NCI-H345 treated with DMSO at 0.1 percent for 48 hours (cell line): ENCODE results near the gene RSPRY1.
"Not testable (repeated sequence)": the region's sequence is repeated elsewhere in the genome, so short reads cannot be mapped to it uniquely, and the experiment has no call there.

Source experiments
- DNase-seq: peaks from one replicate; lab custom pipeline; 2025; ENCODE audit not compliant: unreplicated experiment; lab: John Stamatoyannopoulos, UW

Gene RSPRY1

GRCh38 chr16:57185446-57185944 is 634 bp upstream of the RSPRY1 start:
- DNase-seq, result no peak

- DNase-seq, result no peak
These were observed 1.0 kb downstream of the RSPRY1 start for GRCh38 chr16:57186872-57187854.

DNA sequence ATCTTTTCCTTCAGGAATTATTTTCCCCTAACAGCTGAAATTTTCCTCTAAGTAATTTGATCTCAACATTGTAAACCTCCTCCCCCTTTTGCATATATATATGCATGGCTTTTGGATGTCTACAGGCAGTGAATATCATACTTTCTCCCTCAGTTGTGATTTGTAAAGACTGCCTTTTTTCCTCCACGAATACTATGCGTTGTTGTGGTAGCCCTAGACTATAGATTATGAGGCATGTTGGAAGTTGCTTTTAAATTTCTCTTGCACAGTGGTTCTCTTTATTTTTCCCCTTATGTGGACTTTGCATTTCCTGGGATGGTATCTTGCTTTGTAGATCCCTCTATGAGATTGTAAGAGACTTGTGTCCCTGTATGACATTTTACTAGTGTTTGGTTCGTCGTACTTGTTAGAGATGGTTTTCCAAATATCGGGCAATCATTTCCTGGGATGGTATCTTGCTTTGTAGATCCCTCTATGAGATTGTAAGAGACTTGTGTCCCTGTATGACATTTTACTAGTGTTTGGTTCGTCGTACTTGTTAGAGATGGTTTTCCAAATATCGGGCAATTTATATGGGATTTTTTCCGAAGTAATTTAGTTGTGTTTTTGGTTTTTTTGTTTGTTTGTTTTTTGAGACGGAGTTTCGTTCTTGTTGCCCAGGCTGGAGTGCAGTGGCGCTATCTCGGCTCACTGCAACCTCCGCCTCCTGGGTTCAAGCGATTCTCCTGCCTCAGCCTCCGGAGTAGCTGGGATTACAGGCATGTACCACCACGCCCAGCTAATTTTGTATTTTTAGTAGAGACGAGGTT is 2.0 kb downstream of the RSPRY1 start:
- DNase-seq, result not testable (repeated sequence)

DNA sequence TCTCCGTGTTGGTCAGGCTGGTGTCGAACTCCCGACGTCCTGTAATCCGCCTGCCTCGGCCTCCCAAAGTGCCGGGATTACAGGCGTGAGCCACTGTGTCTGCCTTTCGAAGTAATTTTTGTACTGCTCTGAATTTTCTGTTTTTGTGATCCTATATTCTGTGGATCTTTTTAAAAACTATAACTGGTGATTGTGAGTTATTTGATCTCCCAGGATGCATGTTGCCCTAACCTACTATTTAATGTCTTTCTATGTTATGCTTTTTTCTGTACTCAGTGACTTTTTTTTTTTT is 2.5 kb downstream of the RSPRY1 start:
- no peak for DNase-seq

DNA sequence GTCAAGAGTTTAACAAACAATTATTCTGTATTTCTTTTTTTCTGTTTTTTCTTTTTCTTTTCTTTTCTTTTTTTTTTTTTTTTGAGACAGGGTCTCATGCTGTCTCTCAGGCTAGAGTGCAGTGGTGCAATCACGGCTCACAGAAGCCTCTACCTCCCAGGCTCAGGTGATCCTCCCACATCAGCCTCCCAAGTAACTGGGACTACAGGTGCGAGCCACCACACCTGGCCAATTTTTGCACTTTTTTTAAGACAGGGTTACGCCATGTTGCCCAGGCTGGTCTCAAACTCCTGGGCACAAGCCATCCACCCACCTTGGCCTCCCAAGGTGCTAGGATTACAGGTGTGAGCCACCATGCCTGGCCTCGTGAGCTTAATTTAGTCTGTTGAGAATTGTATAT is 3.4 kb downstream of the RSPRY1 start:
- not testable (repeated sequence) for DNase-seq

DNA sequence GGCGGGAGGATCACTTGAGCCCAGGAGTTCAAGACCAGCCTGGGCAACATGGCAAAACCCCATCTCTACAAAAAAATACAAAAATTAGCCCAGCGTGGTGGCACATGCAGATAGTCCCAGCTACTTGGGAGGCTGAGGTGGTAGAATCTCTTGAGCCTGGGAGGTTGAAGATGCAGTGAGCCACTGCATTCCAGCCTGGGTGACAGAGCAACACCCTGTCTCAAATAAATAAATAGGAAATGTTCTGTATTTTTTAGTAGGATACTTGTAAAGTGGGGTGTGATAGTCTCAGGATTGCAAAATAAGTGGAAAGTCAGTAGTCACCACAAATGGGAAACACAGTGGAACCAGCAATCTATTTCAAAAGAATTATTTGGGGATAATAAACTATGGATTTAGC is 4.0 kb downstream of the RSPRY1 start:
- no peak for DNase-seq

DNA sequence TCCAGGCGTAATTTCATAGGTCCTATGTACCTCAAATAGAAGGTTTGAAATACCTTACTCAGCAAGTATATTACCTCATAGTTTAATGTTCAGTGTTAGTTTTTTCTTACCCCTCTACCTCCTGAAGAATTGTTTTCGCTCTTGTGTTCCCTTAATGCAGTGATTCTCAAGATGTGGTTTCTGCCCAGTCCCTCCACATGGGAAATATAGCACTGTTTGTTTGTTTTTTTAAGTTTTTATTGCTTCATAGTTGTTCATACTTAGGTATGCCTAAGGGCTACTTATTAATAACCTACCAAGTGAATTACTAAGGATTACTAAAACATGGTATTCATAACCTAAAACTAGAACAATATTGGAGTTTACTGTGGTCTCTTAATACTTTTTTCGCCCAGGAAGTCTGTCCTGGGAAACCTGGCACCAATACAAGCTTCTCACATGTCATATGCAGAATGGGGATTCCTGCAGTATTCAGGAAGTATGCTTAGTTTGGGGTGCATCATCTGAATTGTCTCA is 5.0 kb downstream of the RSPRY1 start:
- DNase-seq, result no peak

DNA sequence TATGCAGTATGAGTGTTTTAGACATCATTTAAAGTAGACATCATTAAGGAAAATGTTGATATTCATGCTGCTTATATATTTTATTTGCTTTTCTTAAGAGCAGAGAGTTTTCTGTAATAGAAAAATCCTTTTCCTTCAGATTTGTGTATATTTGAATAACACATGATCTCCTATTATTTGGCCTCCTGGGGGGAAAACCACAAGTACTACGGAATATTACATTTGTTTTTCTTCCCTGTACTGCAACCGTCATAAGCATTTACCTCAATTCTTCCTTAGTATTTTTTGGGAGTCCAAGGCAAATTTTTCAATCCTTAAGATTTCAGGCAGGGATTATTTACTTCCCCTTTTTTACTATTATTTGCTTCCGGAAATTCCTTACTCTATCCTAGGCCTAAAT is 6.0 kb downstream of the RSPRY1 start:
- no peak for DNase-seq

- DNase-seq, result no peak
These were observed 6.8 kb downstream of the RSPRY1 start for GRCh38 chr16:57192720-57193486.

- no peak for DNase-seq
These were observed 8.4 kb downstream of the RSPRY1 start for GRCh38 chr16:57194512-57194911.

GRCh38 chr16:57196286-57196685 is 10.2 kb downstream of the RSPRY1 start:
- no peak for DNase-seq

- DNase-seq, result no peak
These were observed 10.6 kb downstream of the RSPRY1 start for GRCh38 chr16:57196753-57197152.

DNA sequence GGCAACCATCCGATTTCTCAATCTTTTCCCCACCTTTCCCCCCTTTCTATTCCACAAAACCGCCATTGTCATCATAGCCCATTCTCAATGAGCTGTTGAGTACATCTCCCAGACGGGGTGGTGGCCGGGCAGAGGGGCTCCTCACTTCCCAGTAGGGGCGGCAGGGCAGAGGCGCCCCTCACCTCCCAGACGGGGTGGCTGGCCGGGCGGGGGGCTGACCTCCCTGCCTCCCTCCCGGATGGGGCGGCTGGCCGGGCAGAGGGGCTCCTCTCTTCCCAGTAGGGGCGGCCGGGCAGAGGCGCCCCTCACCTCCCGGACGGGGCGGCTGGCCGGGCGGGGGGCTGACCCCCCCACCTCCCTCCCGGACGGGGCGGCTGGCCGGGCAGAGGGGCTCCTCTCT is 14.2 kb downstream of the RSPRY1 start:
- not testable (repeated sequence) for DNase-seq

DNA sequence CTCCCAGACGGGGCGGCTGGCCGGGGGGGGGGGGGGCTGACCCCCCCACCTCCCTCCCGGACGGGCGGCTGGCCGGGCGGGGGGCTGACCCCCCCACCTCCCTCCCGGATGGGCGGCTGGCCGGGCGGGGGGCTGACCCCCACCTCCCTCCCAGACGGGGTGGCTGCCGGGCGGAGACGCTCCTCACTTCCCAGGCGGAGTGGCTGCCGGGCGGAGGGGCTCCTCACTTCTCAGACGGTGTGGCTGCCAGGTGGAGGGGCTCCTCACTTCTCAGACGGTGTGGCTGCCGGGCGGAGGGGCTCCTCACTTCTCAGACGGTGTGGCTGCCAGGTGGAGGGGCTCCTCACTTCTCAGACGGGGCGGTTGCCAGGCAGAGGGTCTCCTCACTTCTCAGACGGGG is 14.8 kb downstream of the RSPRY1 start:
- not testable (repeated sequence) for DNase-seq

- no peak for DNase-seq
These were observed 16.2 kb downstream of the RSPRY1 start for GRCh38 chr16:57202095-57202886.

GRCh38 chr16:57203451-57203850 is 17.3 kb downstream of the RSPRY1 start:
- DNase-seq, result no peak

GRCh38 chr16:57204675-57205074 is 18.5 kb downstream of the RSPRY1 start:
- DNase-seq, result no peak

GRCh38 chr16:57208926-57209325 is 22.8 kb downstream of the RSPRY1 start:
- no peak for DNase-seq

GRCh38 chr16:57209780-57210179 is 23.7 kb downstream of the RSPRY1 start:
- no peak for DNase-seq

GRCh38 chr16:57213462-57213861 is 27.3 kb downstream of the RSPRY1 start:
- no peak for DNase-seq
